Smooth muscle cell of the coronary artery (primary cell): ENCODE measurements around the gene UROS. TPM values are rescaled to one million over a fixed set of nuclear protein-coding genes. Genes with fewer than 3 reads are reported as not detected.

ENCODE experiments used
- total RNA-seq: library from RNA; depleted of rRNA; stranded (reverse); fragments of >200 nt; gene quantifications from 2 replicates; pipeline ENCODE4 v1.2.3, GENCODE V29; 2014; ENCODE audit warnings: low replicate concordance

UROS gene
- 30.8 and 74.2 TPM in 2 replicates for total RNA-seq

DNA sequence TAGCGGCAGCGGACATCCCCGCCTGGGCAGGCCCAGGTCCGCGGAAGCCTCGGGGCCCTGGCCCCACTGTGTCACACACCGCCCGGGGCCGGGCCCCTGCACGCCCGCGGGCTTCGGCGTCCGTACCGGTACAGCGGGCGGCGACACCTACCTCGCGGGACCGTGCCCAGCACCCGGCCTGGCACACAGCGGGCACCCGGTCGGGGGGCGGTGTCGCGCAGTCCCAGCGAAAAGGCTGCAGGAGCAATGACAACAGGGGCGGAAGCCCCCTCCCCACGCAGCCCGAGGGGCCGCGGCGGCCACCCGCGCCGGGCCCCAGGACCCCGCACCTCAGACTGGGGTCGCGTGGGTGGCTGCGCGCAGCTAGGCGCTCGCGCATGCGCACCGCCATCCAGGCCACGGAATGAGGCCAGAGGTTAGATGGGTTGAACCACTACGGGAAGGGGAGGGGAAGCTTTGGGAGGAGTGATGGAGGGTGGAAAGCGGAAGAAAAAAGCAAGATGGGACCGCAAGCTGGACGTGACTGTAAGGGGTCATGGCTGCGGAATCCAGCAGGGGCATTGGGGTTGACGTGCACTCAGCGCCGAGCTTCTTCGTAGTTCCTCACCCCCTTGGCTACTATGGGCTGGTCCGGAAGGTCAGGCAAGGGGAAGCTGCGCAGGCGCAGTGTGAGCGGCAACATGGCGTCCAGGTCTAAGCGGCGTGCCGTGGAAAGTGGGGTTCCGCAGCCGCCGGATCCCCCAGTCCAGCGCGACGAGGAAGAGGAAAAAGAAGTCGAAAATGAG lies at the start of gene UROS, which contains the start of gene BCCIP:
Gene UROS (minus strand): TSS at position 381 of the 785 bp plus-strand sequence. CDS start 6,759 bp downstream, outside the sequence.
Gene BCCIP (plus strand): TSS at position 669 of the 785 bp plus-strand sequence. CDS start 12 bp downstream, at position 681.

DNA sequence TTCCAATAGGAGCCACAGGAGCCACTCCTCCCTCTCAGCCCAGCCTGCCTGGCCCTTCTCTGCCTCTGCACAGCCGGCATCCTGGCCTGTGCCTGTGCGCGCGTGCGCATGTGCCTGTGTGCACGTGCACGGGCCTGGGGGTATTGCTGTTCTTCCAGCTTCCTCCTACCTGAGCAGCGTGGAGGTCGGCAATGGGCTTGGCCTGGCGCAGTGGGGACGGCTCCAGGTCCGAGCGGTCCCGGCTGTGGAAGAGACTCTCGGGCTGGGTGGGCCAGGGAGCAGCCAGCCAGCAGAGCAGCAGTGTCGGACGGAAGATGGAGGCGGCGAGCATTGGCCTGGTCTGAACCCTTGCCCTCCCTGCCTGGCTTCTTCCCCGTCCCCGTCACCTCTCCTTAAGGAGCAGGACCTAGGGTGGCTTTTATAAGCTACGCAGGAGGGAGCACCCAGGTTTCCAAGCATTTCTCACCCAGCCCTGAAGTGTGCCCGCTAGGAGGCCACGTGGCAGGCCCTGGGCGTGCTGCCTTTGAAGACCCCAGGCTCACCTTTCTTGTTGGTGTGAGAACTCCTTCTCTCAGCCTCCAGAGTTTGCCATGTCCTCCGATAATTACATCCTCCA lies 47.5 kb downstream of the UROS start, which contains the start of gene MMP21:
Gene MMP21 (minus strand): TSS at position 331 of the 616 bp plus-strand sequence. CDS start 0 bp downstream, at position 331.

Other genes with a start within 250 kb of the UROS start
- gene TEX36, start 140.1 kb downstream of the UROS start, total RNA-seq: not detected in 2 replicates
- gene EDRF1, start 103.5 kb downstream of the UROS start, total RNA-seq: 14.5 and 15.1 TPM in 2 replicates
- gene MMP21, start 47.4 kb downstream of the UROS start, total RNA-seq: 0.30 TPM in 1 of 2 replicates, not detected in the other
- gene BCCIP, start 288 bp upstream of the UROS start, total RNA-seq: 36.2 and 44.6 TPM in 2 replicates
- gene DHX32, start 58.0 kb upstream of the UROS start, total RNA-seq: 26.4 and 29.2 TPM in 2 replicates
- gene FANK1, start 73.3 kb upstream of the UROS start, total RNA-seq: 5.2 and 13.9 TPM in 2 replicates